Tibial nerve (tissue), 4 donors: ENCODE results near the gene RPP40.

Experiments used
- EP300 ChIP-seq, 2 donors: sonication (generic); formaldehyde crosslinking; IDR thresholded peaks; one replicate each; pipeline ENCODE4 v1.6.1; 2017; ENCODE audit warnings: antibody characterized with exemption in 2 of 2, mild to moderate bottlenecking in 1 of 2
- POLR2A ChIP-seq, 2 donors: fragments of 450-650 bp; IDR thresholded peaks; one replicate each; pipeline ENCODE4 v1.6.1; 2017; ENCODE audit warnings: antibody characterized with exemption in 2 of 2, mild to moderate bottlenecking in 2 of 2, moderate library complexity in 2 of 2
- TF ChIP-seq, protein P1 (sequence below), 5 experiments: fragments of 200-600 bp in 3 of 5; fragments of 450-650 bp in 2 of 5; sonication (generic) in 3 of 5; IDR thresholded peaks; one replicate each; pipeline ENCODE4 v1.5.1; 2016 to 2019; ENCODE audit warnings: antibody characterized with exemption in 5 of 5, mild to moderate bottlenecking in 3 of 5, moderate library complexity in 2 of 5

DNA sequence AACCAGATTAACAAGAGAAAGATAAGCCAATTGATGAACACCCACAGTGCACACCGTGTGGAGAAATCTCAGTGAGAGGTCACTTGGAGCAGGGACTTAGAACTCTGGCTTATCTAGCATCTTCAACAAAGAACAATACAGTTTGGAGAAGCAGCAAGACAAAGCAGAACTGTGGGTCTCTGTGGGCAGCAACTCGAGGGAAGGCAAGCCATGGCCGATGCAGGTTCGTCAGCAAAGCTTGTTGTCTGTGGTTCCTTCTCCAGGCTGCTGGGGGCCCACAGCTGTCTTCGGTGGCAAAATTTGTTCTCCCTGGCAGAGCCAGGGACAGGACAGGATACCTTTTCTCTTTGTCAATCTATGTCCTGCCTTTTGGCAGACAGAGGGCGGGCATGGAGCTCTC, 22.1 kb downstream of the RPP40 start:
- TF ChIP-seq, protein P1, sequence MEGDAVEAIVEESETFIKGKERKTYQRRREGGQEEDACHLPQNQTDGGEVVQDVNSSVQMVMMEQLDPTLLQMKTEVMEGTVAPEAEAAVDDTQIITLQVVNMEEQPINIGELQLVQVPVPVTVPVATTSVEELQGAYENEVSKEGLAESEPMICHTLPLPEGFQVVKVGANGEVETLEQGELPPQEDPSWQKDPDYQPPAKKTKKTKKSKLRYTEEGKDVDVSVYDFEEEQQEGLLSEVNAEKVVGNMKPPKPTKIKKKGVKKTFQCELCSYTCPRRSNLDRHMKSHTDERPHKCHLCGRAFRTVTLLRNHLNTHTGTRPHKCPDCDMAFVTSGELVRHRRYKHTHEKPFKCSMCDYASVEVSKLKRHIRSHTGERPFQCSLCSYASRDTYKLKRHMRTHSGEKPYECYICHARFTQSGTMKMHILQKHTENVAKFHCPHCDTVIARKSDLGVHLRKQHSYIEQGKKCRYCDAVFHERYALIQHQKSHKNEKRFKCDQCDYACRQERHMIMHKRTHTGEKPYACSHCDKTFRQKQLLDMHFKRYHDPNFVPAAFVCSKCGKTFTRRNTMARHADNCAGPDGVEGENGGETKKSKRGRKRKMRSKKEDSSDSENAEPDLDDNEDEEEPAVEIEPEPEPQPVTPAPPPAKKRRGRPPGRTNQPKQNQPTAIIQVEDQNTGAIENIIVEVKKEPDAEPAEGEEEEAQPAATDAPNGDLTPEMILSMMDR (IDR thresholded peaks at IDR 0.05), result no peak
- TF ChIP-seq POLR2A (IDR thresholded peaks at IDR 0.05) (no peak), EP300 (IDR thresholded peaks at IDR 0.05) (no peak)
